HEK293 (cell line): ENCODE data around the gene HMGB1.

Source experiments
- CTCF ChIA-PET: fragments of 350-600 bp; formaldehyde crosslinking; extraction: SDS; loops from one replicate; lab custom pipeline; 2021; ENCODE audit warnings: antibody characterized with exemption; lab: Yijun Ruan, JAX
- POLR2A ChIA-PET: fragments of 300-600 bp; formaldehyde crosslinking; extraction: SDS; loops from one replicate; lab custom pipeline; 2020; ENCODE audit warnings: antibody characterized with exemption, inconsistent platforms; lab: Yijun Ruan, JAX
- H3K27ac ChIP-seq: fragments of 200-500 bp; sonication (Bioruptor generic); 2 replicates; pipeline ENCODE4 v1.5.1; 2014; ENCODE audit warnings: low read depth, low read length, control low read depth, inconsistent platforms; ENCODE audit errors: extremely low read depth
- H3K36me3 ChIP-seq, 2 experiments: fragments of 200-500 bp in 1 of 2; sonication (Bioruptor generic) in 1 of 2; 1 replicate in 1 of 2; 2 replicates in 1 of 2; pipeline ENCODE4 v1.5.1; 2014 to 2017; ENCODE audit warnings: inconsistent platforms in 2 of 2, low read length in 2 of 2; ENCODE audit not compliant: control insufficient read depth in 2 of 2, insufficient read depth in 1 of 2
- H3K4me1 ChIP-seq: fragments of 200-500 bp; sonication (Bioruptor generic); 2 replicates; pipeline ENCODE4 v1.5.1; 2014; ENCODE audit warnings: mild to moderate bottlenecking, low read length, inconsistent platforms; ENCODE audit not compliant: control insufficient read depth, insufficient read depth
- H3K4me3 ChIP-seq: 2 replicates; pipeline ENCODE4 v1.5.1; 2011; ENCODE audit warnings: low read depth, mild to moderate bottlenecking, control low read depth, low read length, moderate library complexity
- H3K9me3 ChIP-seq: fragments of 200-500 bp; sonication (Bioruptor generic); 2 replicates; pipeline ENCODE4 v1.5.1; 2014; ENCODE audit warnings: low read depth, low read length, inconsistent platforms; ENCODE audit not compliant: control insufficient read depth, insufficient read depth
- KLF9 ChIP-seq: fragments of 450-650 bp; formaldehyde crosslinking; IDR thresholded peaks from 2 replicates; pipeline ENCODE4 v1.5.1; 2016; ENCODE audit warnings: missing biosample characterization, missing genetic modification characterization, low read depth
- RBAK ChIP-seq: fragments of 450-650 bp; formaldehyde crosslinking; IDR thresholded peaks from 2 replicates; pipeline ENCODE4 v1.5.1; 2016; ENCODE audit warnings: missing biosample characterization, missing genetic modification characterization
- ZNF175 ChIP-seq: fragments of 450-650 bp; formaldehyde crosslinking; IDR thresholded peaks from 2 replicates; pipeline ENCODE4 v1.5.1; 2016; ENCODE audit warnings: missing biosample characterization, missing genetic modification characterization
- ZNF239 ChIP-seq: fragments of 450-650 bp; formaldehyde crosslinking; IDR thresholded peaks from 2 replicates; pipeline ENCODE4 v1.5.1; 2016; ENCODE audit warnings: missing biosample characterization, missing genetic modification characterization
- ZNF24 ChIP-seq: fragments of 450-650 bp; formaldehyde crosslinking; IDR thresholded peaks from 2 replicates; pipeline ENCODE4 v1.5.1; 2016; ENCODE audit warnings: missing biosample characterization, missing genetic modification characterization
- ZNF426 ChIP-seq: fragments of 450-650 bp; formaldehyde crosslinking; IDR thresholded peaks from 2 replicates; pipeline ENCODE4 v1.5.1; 2017; ENCODE audit warnings: missing biosample characterization, missing genetic modification characterization, mild to moderate bottlenecking, inconsistent platforms, moderate library complexity
- ZNF561 ChIP-seq: fragments of 450-650 bp; IDR thresholded peaks from 2 replicates; pipeline ENCODE4 v1.5.1; 2018; ENCODE audit warnings: missing biosample characterization, missing genetic modification characterization, borderline replicate concordance
- ZNF600 ChIP-seq: fragments of 450-650 bp; formaldehyde crosslinking; IDR thresholded peaks from 2 replicates; pipeline ENCODE4 v1.5.1; 2016; ENCODE audit warnings: missing biosample characterization, missing genetic modification characterization
- ZNF670 ChIP-seq: fragments of 450-650 bp; formaldehyde crosslinking; IDR thresholded peaks from 2 replicates; pipeline ENCODE4 v1.5.1; 2016; ENCODE audit warnings: missing biosample characterization, missing genetic modification characterization, low read depth
- ZNF768 ChIP-seq: fragments of 450-650 bp; formaldehyde crosslinking; IDR thresholded peaks from 2 replicates; pipeline ENCODE4 v1.5.1; 2018; ENCODE audit warnings: missing biosample characterization, mild to moderate bottlenecking, missing genetic modification characterization
- ZNF777 ChIP-seq: fragments of 450-650 bp; formaldehyde crosslinking; IDR thresholded peaks from 2 replicates; pipeline ENCODE4 v1.5.1; 2017; ENCODE audit warnings: missing biosample characterization, missing genetic modification characterization, borderline replicate concordance
- ZNF791 ChIP-seq: fragments of 450-650 bp; formaldehyde crosslinking; IDR thresholded peaks from 2 replicates; pipeline ENCODE4 v1.5.1; 2016; ENCODE audit warnings: missing biosample characterization, missing genetic modification characterization
- ZSCAN23 ChIP-seq: fragments of 450-650 bp; formaldehyde crosslinking; IDR thresholded peaks from 2 replicates; pipeline ENCODE4 v1.5.1; 2016; ENCODE audit warnings: missing biosample characterization, missing genetic modification characterization
- ZXDB ChIP-seq: fragments of 450-650 bp; formaldehyde crosslinking; IDR thresholded peaks from 2 replicates; pipeline ENCODE4 v1.5.1; 2016; ENCODE audit warnings: missing biosample characterization, missing genetic modification characterization
- TF ChIP-seq, protein P1 (sequence below): fragments of 450-650 bp; formaldehyde crosslinking; IDR thresholded peaks from 2 replicates; pipeline ENCODE4 v1.5.1; 2016; ENCODE audit warnings: missing biosample characterization, missing genetic modification characterization
- TF ChIP-seq, protein P2 (sequence below): fragments of 450-650 bp; formaldehyde crosslinking; IDR thresholded peaks from 2 replicates; pipeline ENCODE4 v1.5.1; 2016; ENCODE audit warnings: missing biosample characterization, missing genetic modification characterization
- TF ChIP-seq, protein P3 (sequence below): sonication (generic); formaldehyde crosslinking; IDR thresholded peaks from 2 replicates; pipeline ENCODE4 v1.8.1; 2022; ENCODE audit warnings: mild to moderate bottlenecking, moderate library complexity, missing genetic modification reagents

The HMGB1 gene

DNA sequence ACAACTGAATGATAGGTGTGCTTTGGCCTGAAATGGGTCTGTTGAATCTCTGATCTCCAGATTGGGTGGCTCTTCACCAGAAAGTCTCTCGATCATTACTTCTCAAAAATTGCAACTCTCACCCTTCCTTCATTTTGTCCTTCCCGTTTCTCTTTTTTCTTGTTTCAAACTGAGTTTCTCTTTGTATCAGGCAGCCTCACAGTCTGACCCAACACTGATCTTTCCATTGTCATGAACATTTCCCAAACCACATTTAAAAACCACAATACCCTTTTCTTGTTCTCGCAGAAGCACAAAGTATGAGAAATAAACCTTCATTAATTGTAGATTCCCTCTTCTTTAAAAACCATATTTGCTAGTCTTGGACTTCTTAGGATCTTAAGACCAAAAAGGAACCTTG lies 33.6 kb upstream of the HMGB1 start:
- Histone ChIP-seq H3K4me3 (no peak overlapping the region), H3K27ac (no peak overlapping the region), H3K9me3 (no peaks in the 10 kb centered on the region), H3K4me1 (no peaks in the 10 kb centered on the region)
- ChIA-PET CTCF (no interaction called here), POLR2A (no interaction called here)
- TF ChIP-seq ZNF175 (tag by site-specific recombination) (no peak), ZNF426 (tag by site-specific recombination) (no peak), ZNF777 (tag by site-specific recombination) (no peak), ZNF24 (tag by site-specific recombination) (no peak), ZNF239 (tag by site-specific recombination) (no peak)
- TF ChIP-seq, all 188 proteins: peak for 0
- H3K36me3 ChIP-seq: no peaks in the 10 kb centered on the region

DNA sequence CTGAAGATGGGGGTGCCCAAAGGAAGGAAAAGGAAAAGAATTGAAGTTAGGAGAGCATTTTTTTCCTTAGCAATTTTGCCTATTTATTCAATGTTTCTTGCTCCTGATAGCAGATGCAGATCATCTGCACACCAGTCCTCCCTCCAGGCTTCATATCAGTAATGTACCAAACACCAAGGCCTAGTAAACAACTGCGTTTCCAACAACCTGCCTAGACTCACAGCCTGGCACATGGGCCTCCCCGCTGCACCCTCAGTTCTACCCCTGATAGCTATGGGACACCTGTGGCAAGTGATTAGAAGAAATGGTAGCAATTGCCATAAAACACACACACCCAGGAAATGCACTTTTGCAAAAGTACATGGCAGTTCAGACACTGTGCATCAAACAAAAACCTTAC lies 30.4 kb upstream of the HMGB1 start:
- Histone ChIP-seq H3K9me3 (no peaks in the 10 kb centered on the region), H3K36me3 (no peaks in the 10 kb centered on the region), H3K4me3 (no peak overlapping the region), H3K27ac (no peak overlapping the region), H3K4me1 (no peaks in the 10 kb centered on the region)
- CTCF ChIA-PET: no interaction called here
- POLR2A ChIA-PET: no interaction called here
- no peak for TF ChIP-seq RBAK (tag by site-specific recombination)
- TF ChIP-seq, protein P1, sequence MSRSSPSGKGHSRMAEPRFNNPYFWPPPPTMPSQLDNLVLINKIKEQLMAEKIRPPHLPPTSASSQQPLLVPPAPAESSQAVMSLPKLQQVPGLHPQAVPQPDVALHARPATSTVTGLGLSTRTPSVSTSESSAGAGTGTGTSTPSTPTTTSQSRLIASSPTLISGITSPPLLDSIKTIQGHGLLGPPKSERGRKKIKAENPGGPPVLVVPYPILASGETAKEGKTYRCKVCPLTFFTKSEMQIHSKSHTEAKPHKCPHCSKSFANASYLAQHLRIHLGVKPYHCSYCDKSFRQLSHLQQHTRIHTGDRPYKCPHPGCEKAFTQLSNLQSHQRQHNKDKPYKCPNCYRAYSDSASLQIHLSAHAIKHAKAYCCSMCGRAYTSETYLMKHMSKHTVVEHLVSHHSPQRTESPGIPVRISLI (tag by site-specific recombination): no peak

DNA sequence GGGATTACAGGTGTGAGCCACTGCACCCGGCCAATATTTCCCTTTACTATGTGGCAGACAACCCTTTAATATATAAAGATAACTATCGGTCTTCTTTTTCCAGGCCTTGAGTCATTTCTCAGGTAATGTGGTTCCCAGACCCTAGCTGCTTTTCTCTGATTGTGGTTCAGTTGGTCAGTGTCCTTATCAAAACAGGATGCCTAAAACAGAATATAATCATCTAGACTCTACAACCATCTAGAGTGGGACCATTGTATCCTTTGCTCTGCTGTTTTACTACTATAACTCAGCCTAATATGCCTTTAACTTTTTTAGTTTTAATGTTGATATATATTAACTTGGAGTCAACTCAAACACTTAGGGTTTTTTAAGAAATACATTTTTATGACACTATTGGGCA lies 30.0 kb upstream of the HMGB1 start:
- TF ChIP-seq, protein P2, sequence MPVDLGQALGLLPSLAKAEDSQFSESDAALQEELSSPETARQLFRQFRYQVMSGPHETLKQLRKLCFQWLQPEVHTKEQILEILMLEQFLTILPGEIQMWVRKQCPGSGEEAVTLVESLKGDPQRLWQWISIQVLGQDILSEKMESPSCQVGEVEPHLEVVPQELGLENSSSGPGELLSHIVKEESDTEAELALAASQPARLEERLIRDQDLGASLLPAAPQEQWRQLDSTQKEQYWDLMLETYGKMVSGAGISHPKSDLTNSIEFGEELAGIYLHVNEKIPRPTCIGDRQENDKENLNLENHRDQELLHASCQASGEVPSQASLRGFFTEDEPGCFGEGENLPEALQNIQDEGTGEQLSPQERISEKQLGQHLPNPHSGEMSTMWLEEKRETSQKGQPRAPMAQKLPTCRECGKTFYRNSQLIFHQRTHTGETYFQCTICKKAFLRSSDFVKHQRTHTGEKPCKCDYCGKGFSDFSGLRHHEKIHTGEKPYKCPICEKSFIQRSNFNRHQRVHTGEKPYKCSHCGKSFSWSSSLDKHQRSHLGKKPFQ: no peak
- Histone ChIP-seq H3K36me3 (no peaks in the 10 kb centered on the region), H3K4me1 (no peaks in the 10 kb centered on the region), H3K27ac (no peak overlapping the region), H3K4me3 (no peak overlapping the region), H3K9me3 (no peaks in the 10 kb centered on the region)
- ChIA-PET CTCF (no interaction called here), POLR2A (no interaction called here)

DNA sequence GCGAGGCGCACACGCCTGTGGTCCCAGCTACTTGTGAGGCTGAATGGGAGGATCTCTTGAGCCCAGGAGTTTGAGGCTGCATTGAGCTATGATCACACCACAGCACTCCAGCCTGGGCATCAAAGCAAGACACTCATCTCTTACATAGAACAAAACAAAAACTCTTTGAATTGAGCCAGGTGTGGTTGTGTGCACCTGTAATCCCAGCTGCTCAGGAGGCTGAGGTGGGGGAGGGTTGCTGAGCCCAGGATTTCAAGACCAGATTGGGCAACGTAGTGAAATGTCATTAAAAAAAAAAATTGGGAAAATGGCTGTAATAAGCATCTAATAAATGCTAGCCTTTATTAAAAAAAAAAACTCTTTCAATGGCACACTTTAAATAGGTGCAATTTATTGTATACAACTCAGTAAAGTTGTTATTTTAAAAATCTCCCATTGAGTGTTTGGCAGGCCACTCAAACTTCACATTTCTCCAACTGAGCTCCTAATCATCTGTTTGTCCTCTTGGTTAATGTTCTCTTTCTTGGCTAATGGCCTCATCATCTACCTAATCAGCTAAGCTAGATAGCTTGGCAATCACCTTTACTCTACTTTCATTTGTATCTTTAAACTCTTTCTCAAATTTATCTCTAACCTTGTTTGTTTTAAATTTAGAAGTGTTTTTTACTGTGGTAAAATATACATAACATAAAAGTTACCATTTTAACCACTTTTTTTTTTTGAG lies 28.1 kb upstream of the HMGB1 start:
- no peaks in the 10 kb centered on the region for H3K4me1 ChIP-seq
- TF ChIP-seq KLF9 (tag by site-specific recombination) (no peak), ZNF768 (tag by site-specific recombination) (no peak), ZNF600 (no peak), ZNF561 (tag by site-specific recombination) (no peak), ZNF791 (tag by site-specific recombination) (no peak), ZSCAN23 (tag by site-specific recombination) (no peak), ZNF670 (tag by site-specific recombination) (no peak), ZXDB (tag by site-specific recombination) (no peak)
- TF ChIP-seq, protein P3, sequence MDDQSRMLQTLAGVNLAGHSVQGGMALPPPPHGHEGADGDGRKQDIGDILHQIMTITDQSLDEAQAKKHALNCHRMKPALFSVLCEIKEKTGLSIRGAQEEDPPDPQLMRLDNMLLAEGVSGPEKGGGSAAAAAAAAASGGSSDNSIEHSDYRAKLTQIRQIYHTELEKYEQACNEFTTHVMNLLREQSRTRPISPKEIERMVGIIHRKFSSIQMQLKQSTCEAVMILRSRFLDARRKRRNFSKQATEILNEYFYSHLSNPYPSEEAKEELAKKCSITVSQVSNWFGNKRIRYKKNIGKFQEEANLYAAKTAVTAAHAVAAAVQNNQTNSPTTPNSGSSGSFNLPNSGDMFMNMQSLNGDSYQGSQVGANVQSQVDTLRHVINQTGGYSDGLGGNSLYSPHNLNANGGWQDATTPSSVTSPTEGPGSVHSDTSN: no peak
- no peak overlapping the region for H3K4me3 ChIP-seq
- H3K9me3 ChIP-seq: no peaks in the 10 kb centered on the region
- CTCF ChIA-PET: no interaction called here
- POLR2A ChIA-PET: no interaction called here
- H3K36me3 ChIP-seq: no peaks in the 10 kb centered on the region
- H3K27ac ChIP-seq: no peak overlapping the region
